HepG2 (cell line): Measurements from ENCODE around the gene PTK7. TPM values are rescaled to one million over a fixed set of nuclear protein-coding genes. Genes with fewer than 3 reads are reported as not detected.

ENCODE experiments used
- ASH2L ChIP-seq: fragments of 300-600, 200-600 bp; sonication (generic); IDR thresholded peaks from 2 replicates; pipeline ENCODE4 v1.7.0; 2017; ENCODE audit warnings: low read depth, mild to moderate bottlenecking, moderate library complexity, mixed read lengths, low read length; ENCODE audit not compliant: insufficient read length
- FOXP4 ChIP-seq: sonication (generic); formaldehyde crosslinking; IDR thresholded peaks from 2 replicates; pipeline ENCODE4 v1.4.0; 2020; ENCODE audit warnings: missing genetic modification reagents
- GTF3A ChIP-seq: sonication (generic); formaldehyde crosslinking; conservative IDR thresholded peaks from 2 replicates; pipeline ENCODE4 v1.4.0; 2020; ENCODE audit warnings: mild to moderate bottlenecking, missing genetic modification reagents
- HINFP ChIP-seq: sonication (generic); formaldehyde crosslinking; IDR thresholded peaks from 2 replicates; pipeline ENCODE4 v1.4.0; 2020; ENCODE audit warnings: low read depth, mild to moderate bottlenecking, missing genetic modification reagents
- ISL2 ChIP-seq: sonication (generic); formaldehyde crosslinking; IDR thresholded peaks from 2 replicates; pipeline ENCODE4 v1.5.0; 2020; ENCODE audit warnings: missing genetic modification reagents
- MEIS2 ChIP-seq: sonication (generic); formaldehyde crosslinking; IDR thresholded peaks from 2 replicates; pipeline ENCODE4 v1.9.0; 2021; ENCODE audit warnings: mild to moderate bottlenecking, missing genetic modification reagents
- MLX ChIP-seq: IDR thresholded peaks from 2 replicates; pipeline ENCODE4 v1.6.1; 2016
- MXD3 ChIP-seq: IDR thresholded peaks from 2 replicates; pipeline ENCODE4 v1.6.1; 2016; ENCODE audit warnings: mild to moderate bottlenecking, missing biosample characterization, missing genetic modification reagents
- NFYB ChIP-seq: sonication (generic); formaldehyde crosslinking; IDR thresholded peaks from 2 replicates; pipeline ENCODE4 v1.4.0; 2020; ENCODE audit warnings: missing genetic modification reagents
- RARG ChIP-seq: sonication (generic); formaldehyde crosslinking; IDR thresholded peaks from 2 replicates; pipeline ENCODE4 v1.4.0; 2020; ENCODE audit warnings: low read depth, mild to moderate bottlenecking, missing genetic modification reagents
- RXRB ChIP-seq: IDR thresholded peaks from 2 replicates; pipeline ENCODE4 v1.6.1; 2016; ENCODE audit warnings: borderline replicate concordance, missing genetic modification reagents, missing compliant biosample characterization
- SCMH1 ChIP-seq: sonication (generic); formaldehyde crosslinking; IDR thresholded peaks from 2 replicates; pipeline ENCODE4 v1.9.0; 2021; ENCODE audit warnings: missing genetic modification reagents, mild to moderate bottlenecking, borderline replicate concordance
- SOX6 ChIP-seq, 2 experiments: fragments of 450-650 bp in 1 of 2; sonication (generic) in 1 of 2; formaldehyde crosslinking in 1 of 2; IDR thresholded peaks; 2 replicates each; pipeline versions ENCODE4 v1.4.0 to v1.6.1; 2017 to 2020; ENCODE audit warnings: antibody characterized with exemption in 1 of 2, mild to moderate bottlenecking in 1 of 2, missing genetic modification reagents in 1 of 2
- TMF1 ChIP-seq: sonication (generic); formaldehyde crosslinking; IDR thresholded peaks from 2 replicates; pipeline ENCODE4 v1.8.1; 2022; ENCODE audit warnings: low read depth, missing genetic modification reagents
- TRIM24 ChIP-seq: sonication (generic); formaldehyde crosslinking; IDR thresholded peaks from 2 replicates; pipeline ENCODE4 v1.8.0; 2022; ENCODE audit warnings: mild to moderate bottlenecking, missing genetic modification reagents
- ZBTB7B ChIP-seq: sonication (generic); formaldehyde crosslinking; IDR thresholded peaks from 2 replicates; pipeline ENCODE4 v1.4.0; 2020; ENCODE audit warnings: missing genetic modification reagents
- ZFP82 ChIP-seq: sonication (generic); formaldehyde crosslinking; IDR thresholded peaks from 2 replicates; pipeline ENCODE4 v1.5.1; 2020; ENCODE audit warnings: mild to moderate bottlenecking, missing genetic modification reagents, borderline replicate concordance
- ZGPAT ChIP-seq: IDR thresholded peaks from 2 replicates; pipeline ENCODE4 v1.6.1; 2016; ENCODE audit warnings: mild to moderate bottlenecking
- ZNF101 ChIP-seq: sonication (generic); formaldehyde crosslinking; IDR thresholded peaks from 2 replicates; pipeline ENCODE4 v1.4.0; 2020; ENCODE audit warnings: mild to moderate bottlenecking, low read depth, missing genetic modification reagents, borderline replicate concordance
- ZNF292 ChIP-seq: sonication (generic); formaldehyde crosslinking; IDR thresholded peaks from 2 replicates; pipeline ENCODE4 v1.8.1; 2022; ENCODE audit warnings: mild to moderate bottlenecking, low read depth, missing genetic modification reagents, borderline replicate concordance
- ZNF552 ChIP-seq: sonication (generic); formaldehyde crosslinking; IDR thresholded peaks from 2 replicates; pipeline ENCODE4 v1.9.0; 2022; ENCODE audit warnings: missing genetic modification reagents, mild to moderate bottlenecking, borderline replicate concordance
- ZNF75D ChIP-seq: sonication (generic); formaldehyde crosslinking; IDR thresholded peaks from 2 replicates; pipeline ENCODE4 v1.8.1; 2023; ENCODE audit warnings: missing genetic modification reagents, mild to moderate bottlenecking, borderline replicate concordance
- ZNF883 ChIP-seq: sonication (generic); formaldehyde crosslinking; IDR thresholded peaks from 2 replicates; pipeline ENCODE4 v1.5.1; 2020; ENCODE audit warnings: mild to moderate bottlenecking, missing genetic modification reagents; ENCODE audit errors: not compliant biosample characterization
- polyA plus RNA-seq, 8 experiments: library from polyadenylated mRNA; depleted of rRNA in 3 of 8; stranded (reverse) in 7 of 8; unstranded in 1 of 8; fragments of >200 nt; fragmentation: Illumina TruSeq in 4 of 8; extraction: Trizol in 4 of 8; gene quantifications; 2 replicates each; pipeline versions ENCODE4 v1.2.1 to v1.2.3, GENCODE V29; 2011 to 2016; ENCODE audit warnings: low read depth in 4 of 8, missing spikeins in 1 of 8, mixed read lengths in 1 of 8; ENCODE audit not compliant: insufficient read depth in 1 of 8
- total RNA-seq, 5 experiments: library from RNA; depleted of rRNA; stranded (reverse); fragments of >200 nt; fragmentation: Illumina TruSeq; extraction: Trizol; gene quantifications; 2 replicates each; pipeline ENCODE4 v1.2.3, GENCODE V29; 2016; ENCODE audit warnings: low read depth in 1 of 5

Gene PTK7
- total and polyA plus RNA-seq, 2 of the 13 experiments (the other 11 are each of a cell fraction or from before 2014, with no cell fraction given), result 98.5 to 99.8 TPM

- no peak for TF ChIP-seq FOXP4 (CRISPR knock-in tag)
- no peak for TF ChIP-seq MLX (CRISPR knock-in tag)
- no peak; the same call in 1 of the 2 replicates for TF ChIP-seq ZFP82 (CRISPR knock-in tag)
- TF ChIP-seq ZGPAT, result peak; percentile 48; the same call in 1 of the 2 replicates
- TF ChIP-seq ZNF883 (CRISPR knock-in tag), result no peak
- no peak for TF ChIP-seq ZNF75D
- peak; percentile 54; the same call in 1 of the 2 replicates for TF ChIP-seq ZBTB7B
- TF ChIP-seq MXD3, result no peak
- no peak for TF ChIP-seq TRIM24 (CRISPR knock-in tag)
- no peak for TF ChIP-seq SOX6 (IDR thresholded peaks at IDR 0.05)
- peak; percentile 74 for TF ChIP-seq SOX6 (CRISPR knock-in tag; IDR thresholded peaks at IDR 0.05)
- peak; percentile 83 for TF ChIP-seq NFYB
- no peak for TF ChIP-seq RARG (CRISPR knock-in tag)
- no peak for TF ChIP-seq SCMH1 (CRISPR knock-in tag)
- no peak; the same call in 1 of the 2 replicates for TF ChIP-seq ZNF552 (CRISPR knock-in tag)
- TF ChIP-seq GTF3A (CRISPR knock-in tag), result no peak
- TF ChIP-seq ISL2 (CRISPR knock-in tag), result no peak
- no peak for TF ChIP-seq ZNF292 (CRISPR knock-in tag)
- peak; percentile 31 for TF ChIP-seq RXRB (CRISPR knock-in tag)
- TF ChIP-seq ASH2L, result peak; percentile 80
- no peak; the same call in 1 of the 2 replicates for TF ChIP-seq HINFP
- peak; percentile 80 for TF ChIP-seq MEIS2
- TF ChIP-seq TMF1, result peak; percentile 86
- TF ChIP-seq ZNF101 (CRISPR knock-in tag), result peak; percentile 56; the same call in 1 of the 2 replicates
These were observed 95.0 kb downstream of the PTK7 start, which contains the start of gene SRF (continued) for GRCh38 chr6:43170931-43171706.
